Stimulated activated CD4-positive, alpha-beta T cell treated with anti-CD3 and anti-CD28 coated beads, Interleukin-12 subunit alpha, Interleukin-12 subunit beta, amount 100 ng/mL, for 24 hours (primary cell): ENCODE data around the gene ACOXL.
"Not testable (repeated sequence)": the region's sequence is repeated elsewhere in the genome, so short reads cannot be mapped to it uniquely, and the experiment has no call there.

Experiments
- DNase-seq, 2 experiments: peaks; one replicate each; pipeline ENCODE4 v3.0.0-alpha.2; 2020; ENCODE audit warnings: low read depth in 2 of 2

The ACOXL gene

DNA sequence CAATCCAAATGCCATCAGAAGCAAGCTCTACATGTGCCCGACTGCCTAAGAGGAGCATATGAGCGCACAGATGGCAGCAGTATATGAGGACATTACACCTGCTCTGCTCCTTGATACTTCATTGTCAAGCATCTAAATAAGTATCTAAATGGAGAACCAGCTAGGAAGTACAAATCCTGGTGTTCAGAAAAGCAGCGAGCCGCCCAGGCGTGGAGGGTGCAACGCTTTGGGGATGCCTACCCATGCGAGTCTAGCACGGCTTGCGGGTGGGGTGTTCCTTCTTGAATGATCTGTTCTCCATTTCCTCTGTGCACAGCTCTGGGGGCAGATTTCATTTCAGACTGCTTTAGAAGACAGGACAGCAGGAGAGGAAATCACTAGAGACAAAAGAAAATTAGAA, 325.3 kb downstream of the ACOXL start:
- no peak for DNase-seq

DNA sequence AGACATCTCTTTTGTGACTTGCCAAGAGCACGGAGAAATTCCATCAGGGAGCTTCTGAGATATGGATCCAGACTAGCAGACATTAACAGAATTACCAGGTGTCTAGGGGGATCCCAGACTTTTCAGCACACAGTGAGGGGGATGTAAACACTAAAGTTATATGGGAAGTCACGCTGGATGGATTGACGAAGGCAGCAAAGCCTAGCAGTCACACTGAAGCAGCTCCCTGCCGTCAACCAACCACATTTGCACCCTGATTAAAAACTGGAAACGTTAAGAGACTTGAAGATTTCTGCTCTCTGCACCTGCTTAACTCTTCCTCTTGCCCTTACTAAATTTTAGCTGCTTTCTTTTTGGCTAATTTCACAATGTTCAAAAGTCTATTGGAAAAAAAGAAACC, 325.9 kb downstream of the ACOXL start:
- no peak for DNase-seq

DNA sequence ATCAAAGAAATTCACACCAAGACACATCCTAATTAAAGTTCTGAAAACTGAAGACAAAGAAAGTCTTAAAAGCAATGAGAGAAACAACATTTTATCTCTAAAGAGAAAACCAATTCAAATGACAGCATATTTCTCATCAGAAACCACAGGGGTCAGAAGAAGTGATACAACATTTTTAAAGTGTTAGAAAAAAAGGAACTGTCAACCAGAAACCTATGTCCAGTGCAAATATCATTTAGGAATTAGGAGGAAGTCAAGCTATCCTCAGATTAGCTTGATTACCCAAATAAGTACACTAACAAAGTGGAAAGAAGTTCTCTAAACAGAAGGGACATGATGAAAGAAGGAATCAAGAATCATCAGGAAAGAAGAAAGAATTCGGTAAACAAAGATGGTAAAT, 328.8 kb downstream of the ACOXL start:
- no peak for DNase-seq

DNA sequence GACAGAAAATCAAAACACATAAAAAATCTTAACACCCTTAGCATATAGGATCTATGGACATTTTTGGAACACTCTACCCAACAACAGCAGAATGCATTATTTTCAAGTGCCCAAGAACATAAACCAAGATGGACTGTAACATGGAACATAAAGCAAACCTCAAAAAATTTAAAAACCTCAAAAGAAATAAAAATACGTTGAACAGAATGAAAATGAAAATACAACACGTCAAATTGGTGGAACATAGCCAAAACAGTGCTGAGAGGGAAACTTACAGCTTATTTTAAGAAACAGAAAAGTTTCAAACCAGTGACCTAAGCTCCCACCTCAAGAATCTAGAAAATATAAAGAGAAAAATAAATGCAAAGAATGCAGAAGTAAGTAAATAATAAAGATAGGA, 330.0 kb downstream of the ACOXL start:
- no peak for DNase-seq

DNA sequence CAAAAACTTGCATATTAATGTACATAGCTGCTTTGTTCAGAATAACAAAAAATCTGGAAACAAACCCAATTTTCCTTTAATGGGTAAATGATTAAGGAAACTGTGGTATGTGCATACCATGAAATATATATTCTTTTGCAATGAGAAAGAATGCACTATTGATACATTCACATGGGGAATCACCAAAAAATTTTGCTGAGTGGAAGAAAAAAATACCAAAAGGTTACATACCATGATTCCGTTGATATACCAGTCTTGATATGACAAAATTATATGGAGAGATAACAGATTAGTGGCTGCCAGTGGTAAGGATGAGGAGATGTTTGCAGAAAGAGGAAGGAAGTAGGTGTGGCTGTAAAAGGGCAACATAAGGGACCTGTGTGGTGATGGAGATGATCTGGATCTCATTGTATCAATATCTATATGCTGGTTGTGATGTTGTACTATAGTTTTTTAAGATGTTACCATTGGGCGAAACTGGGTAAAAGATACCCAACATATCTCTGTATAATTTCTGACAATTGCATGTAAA, 333.8 kb downstream of the ACOXL start:
- DNase-seq = no peak

DNA sequence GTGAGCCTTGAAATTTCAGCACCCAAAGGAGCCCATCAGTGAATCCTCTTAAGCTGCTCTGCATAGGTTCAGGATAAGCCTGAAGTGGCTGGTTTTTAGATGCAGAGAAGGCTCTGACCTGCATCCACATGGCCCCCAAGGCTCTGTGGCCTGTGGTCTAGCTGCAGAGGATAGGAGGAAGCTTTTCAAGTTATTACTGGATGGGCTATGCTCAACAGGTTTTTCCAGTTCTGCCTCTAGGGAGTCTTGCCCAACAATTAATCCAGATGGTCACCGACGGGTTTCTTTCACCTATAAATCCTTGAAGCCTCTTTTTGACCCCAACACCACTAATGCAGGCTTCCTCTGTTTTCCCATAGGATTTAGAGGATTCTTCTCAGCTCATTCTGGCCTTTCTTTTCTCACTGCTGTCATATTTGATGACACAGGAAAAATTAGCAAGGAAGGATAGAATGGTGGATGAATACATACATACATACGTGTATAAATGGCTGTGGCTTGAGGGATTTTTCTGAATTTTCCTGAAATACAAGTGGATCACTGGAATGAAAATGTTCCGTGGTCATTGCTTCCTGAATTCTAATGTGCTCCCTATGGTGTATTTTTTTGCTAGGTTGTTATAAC, 336.2 kb downstream of the ACOXL start:
- DNase-seq = no peak

DNA sequence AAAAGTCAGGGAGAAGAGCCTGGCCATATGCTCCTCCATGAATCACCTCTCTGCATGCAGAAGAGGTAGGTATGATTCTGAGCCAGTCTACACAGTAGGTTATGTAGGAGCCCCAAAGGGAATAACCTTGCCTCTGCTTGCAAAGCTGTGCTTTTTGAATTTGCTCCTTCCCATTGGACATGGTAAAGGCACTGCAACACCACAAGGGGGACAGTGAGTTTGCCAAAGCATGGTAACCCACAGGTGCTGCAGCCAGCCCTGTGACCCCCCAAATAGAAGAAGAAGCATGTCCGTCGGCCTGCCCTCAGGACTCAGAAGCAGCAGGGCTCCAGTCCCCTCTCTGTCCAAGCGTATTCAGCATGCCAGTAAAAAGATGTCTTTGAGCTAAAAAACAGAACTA, 337.3 kb downstream of the ACOXL start:
- DNase-seq = no peak

DNA sequence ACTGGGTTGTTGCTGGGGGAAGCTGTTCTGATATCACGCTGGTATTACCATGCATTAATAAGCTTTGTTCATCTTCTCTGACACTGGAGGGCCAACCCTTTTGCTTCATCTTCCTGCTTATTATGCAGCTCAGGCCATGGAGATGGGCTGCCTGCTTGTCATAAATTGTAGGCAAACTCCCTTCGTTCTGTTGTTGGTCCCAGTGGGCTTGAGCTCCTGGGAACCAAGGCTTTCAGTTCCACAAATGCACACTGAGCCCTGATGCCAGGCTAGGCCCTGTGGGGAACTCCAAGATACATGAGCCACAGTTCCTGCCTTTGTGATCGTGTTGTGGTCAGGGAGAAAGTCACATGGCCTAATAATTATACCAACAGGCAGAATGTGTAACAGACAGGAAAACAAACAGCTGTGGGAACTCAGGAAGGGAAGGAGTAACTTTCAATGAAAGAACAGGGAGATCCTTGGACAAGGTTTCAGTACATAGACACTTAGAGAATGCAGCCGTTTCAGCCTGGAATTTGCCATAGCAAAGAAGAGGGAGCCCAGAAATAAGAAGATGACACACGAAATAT, 339.3 kb downstream of the ACOXL start:
- DNase-seq = no peak

DNA sequence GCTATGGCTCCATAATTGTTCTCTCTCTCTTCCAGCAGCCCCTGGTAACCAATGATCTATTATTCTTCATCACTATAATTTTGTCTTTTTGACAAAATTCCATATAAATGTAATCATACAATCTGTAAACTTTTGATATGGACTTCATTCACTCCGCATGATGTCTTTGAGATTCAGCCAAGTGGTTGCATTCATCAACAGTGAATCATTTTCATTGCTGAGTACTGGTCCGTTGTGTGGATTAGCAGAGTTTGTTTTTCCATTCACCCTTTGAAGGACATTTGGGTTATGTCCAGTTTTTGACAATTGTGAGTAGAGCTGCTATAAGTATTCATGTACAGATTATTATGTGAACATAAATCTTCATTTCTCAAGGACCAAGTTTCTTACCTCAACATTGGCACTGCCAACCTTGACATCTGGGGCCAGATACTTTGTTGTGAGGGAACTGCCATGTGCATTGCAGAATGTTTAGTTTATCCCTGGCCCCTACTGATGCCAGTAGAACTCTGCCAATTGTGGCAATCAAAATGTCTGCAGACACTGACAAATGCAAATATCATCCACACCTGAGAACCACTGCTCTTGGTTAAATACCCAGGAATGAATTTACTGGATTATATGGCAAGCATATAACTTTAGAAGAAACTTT, 340.0 kb downstream of the ACOXL start:
- DNase-seq = no peak

DNA sequence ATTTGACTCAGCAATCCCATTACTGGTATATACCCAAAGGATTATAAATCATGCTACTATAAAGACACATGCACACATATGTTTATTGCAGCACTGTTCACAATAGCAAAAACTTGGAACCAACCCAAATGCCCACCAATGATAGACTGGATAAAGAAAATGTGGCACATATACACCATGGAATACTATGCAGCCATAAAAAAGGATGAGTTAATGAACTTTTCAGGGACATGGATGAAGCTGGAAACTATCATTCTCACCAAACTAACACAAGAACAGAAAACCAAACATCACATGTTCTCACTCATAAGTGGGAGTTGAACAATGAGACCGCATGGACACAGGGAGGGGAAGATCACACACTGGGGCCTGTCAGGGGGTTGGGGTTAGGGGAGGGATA, 350.3 kb downstream of the ACOXL start:
- DNase-seq = not testable (repeated sequence)

DNA sequence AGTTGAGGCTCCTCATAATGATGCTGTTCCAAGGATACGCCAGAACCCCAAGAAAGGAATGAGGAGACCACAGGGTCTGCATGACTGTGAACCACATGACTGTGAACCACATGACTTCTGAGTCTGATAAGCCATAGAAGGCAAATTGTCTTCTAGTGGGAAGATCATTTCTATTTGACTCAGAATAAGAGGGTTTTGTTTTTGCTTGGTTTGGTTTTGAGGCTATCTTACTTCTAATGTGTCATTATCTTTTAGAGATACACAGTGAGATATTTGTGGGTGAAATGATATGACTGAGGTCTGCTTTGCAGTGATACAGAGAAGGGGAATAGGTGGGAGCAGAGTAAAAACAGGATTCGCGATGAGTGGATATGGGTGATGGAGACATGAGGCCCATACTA, 359.4 kb downstream of the ACOXL start:
- DNase-seq = no peak

DNA sequence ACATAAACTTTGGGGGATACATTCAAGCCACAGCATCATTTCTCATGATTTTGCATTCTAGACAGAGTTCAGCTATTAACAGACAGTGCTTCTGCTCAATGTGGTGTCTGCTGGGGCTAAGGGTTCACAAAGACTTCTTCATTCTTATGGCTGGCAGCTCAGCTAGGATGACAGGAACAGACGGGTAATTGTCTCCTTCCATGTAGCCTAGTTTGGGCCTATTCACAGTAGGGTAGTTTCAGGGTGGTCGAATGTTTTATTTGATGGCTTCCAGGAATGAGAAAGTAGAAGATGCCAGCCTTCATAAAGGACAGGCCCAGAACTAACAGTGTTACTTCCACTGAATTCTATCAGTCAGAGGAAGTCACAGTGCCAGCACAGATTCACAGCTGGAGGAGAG, 362.3 kb downstream of the ACOXL start:
- no peak for DNase-seq

DNA sequence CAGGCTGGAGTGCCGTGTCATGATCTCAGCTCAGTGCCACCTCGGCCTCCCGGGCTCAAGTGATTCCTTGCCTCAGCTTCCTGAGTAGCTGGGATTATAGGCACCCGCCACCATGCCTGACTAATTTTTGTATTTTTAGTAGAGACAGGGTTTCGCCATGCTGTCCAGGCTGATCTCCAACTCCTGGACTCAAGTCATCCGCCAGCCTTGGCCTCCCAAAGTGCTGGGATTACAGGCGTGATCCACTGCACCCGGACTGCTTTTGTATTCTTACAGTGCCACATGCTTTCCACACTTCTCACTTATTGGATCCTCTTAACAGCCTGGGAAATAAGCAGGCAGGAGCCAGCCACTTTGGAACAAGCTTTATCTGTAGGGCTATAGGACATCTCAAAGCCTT, 363.1 kb downstream of the ACOXL start:
- DNase-seq = no peak

DNA sequence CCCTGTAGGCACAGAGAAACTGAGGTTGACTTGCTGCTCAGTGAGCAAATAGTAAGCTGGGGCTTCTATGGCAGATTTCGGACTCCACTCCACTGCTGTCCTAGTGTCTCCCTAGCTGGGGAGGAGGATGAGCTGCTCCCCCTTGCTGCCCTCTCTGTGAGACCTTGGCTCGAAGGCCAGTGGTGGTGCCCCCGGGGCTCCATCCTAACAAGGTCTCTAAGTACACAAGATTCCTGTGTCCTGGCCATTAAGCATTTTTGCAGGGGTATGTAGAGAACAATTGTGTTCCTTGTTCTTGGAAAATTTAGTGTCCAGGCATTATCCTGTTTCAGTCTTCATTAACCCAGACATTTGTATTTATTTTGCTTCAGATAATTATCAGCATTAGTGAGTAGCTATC, 367.0 kb downstream of the ACOXL start:
- no peak for DNase-seq

DNA sequence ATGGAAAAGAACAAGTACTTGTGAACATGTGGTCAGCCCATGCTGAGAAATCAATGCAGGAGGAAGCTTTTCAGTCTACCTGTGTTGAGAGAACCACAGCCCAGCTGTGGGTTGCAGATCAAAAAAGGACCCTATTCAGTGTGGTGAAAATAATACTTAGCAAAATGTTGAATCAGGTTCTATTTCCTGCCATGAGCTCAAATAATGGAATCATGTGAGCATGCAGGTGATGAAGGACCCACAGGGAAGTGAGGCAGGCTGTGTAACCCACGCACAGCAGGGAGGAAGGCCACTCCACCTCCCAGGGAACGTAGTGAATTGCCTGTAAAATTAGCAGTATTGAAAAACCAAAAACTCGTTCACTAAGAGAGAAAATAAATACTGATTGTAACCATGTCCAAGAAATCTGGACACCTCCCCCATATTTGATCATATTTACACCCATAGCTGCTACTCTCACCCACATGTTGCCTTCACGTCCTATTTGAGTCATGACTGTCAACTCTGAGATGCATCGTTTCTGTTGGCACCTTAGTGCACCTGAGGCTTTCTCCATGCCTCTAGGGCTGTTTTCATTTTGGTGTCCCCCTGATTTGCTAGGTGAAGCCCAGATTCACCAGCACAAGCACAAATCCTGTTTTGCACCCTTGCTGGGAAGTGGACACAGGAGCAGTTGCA, 367.9 kb downstream of the ACOXL start:
- DNase-seq = no peak

DNA sequence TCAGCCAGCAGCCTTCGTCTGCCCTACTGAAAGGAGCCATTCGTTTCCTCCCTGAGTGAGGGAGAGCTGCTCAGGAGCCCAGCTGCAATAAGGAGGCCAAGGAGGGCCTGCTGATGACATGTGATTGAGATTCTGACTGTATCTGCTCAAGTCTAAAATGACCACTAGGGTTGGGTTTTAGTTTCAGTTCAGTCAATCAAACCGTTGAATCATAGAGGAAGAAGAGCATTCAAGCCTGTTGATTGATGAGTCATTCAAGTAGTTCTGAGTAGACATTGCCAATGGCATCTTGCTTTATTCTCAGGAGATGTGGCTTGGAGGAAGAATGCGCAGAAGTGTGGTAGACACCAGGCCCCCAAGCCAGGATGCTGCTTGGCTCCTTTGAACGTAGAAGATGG, 368.4 kb downstream of the ACOXL start:
- no peak for DNase-seq

DNA sequence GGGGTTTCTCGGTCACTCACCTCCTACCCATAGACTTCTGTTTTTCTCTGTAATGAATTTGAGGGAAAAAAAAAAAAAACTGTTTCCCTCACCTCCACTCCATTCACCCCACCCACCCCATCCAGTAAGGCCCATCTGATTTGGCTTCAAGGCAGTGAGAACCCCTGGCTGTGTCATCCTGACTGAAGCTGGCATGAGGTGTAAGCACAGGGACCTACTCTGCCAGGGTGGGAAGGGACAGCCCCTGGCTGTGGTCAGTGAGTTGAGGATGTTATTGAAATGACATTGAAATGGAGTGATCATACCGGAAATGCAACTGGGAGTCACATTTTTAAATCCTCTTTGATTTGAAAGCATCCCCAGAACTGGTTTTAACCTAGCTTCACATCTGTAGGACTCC, 369.2 kb downstream of the ACOXL start:
- DNase-seq = no peak

DNA sequence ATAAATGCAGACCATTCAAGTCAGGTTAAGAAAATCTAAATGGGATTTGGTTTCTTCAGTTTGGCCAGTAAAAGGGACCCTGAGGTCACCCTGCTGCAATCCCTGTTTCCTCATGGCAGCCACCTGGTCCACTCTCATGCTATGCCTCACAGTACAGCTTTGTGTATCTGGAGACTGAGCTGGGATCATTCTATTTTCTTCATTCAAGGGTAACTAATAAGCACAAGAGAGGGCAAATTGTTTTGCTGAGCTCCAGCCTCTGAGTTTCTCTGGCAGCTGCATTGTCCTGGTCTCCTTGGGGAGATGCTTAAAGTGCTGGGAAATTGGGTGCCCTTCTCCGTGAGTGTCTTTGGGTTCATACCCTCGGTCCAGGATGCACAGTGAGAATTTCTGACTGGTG, 369.8 kb downstream of the ACOXL start:
- DNase-seq = no peak

DNA sequence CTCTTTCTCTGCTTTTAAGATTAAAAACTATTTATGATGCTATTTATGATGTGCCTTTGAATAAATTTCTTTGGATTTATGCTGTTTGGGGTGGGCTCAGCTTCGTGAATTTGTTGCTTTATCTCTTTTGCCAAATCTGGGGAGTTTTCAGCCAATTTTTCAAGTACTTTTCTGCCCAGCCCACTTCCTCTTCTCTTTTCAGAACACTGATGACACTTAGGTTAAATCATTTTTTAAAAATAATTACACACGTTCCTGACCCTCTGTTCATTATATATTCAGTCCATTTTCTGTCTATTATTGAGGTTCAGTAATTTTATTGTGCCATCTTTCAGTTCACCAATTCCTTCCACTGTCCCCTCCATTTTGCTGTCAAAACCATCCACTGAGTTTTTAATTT, 373.6 kb downstream of the ACOXL start:
- no peak for DNase-seq

DNA sequence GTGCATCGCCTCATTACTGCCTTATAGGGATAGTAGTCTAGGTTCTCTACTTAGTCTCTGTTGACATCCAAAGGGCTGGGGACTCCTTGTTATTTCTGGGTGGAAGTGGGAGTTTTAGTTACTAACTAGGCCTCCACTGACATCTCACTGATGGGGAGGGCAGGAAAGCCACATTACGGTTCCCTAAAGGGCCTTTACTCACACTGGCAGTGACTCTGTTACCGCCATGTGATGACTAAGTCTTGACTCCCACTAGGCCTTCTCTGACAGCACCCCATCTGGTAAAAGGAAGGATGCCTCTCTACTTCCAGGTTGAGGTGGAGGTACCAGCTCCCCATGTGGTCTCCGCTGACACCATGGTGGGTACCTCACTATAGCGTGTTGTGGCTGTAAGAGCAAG, 374.3 kb downstream of the ACOXL start:
- no peak for DNase-seq

DNA sequence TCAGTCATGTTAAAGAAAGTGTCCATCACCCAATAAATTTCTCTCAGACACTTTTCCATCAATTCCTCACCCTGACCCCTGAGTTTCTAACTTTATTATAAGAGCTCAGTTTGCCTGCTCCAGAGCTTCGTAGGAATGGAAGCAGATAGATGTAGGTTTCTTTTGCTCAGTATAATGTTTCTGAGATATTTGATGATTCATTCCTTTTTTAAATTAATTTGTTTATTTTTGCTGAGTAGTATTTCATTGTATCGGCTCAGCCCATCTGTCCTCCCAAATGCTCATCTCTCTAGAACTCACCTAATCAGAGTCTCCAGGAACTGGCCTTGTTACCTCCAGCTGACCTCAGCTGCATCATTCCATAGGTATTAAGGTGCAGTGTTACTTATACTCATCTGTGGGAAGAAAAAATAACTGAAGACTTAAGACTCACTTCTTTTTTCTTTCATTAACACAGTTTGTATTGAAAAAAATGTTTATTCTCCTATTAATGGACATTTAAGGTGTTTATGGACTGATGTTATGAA, 376.4 kb downstream of the ACOXL start:
- no peak for DNase-seq

DNA sequence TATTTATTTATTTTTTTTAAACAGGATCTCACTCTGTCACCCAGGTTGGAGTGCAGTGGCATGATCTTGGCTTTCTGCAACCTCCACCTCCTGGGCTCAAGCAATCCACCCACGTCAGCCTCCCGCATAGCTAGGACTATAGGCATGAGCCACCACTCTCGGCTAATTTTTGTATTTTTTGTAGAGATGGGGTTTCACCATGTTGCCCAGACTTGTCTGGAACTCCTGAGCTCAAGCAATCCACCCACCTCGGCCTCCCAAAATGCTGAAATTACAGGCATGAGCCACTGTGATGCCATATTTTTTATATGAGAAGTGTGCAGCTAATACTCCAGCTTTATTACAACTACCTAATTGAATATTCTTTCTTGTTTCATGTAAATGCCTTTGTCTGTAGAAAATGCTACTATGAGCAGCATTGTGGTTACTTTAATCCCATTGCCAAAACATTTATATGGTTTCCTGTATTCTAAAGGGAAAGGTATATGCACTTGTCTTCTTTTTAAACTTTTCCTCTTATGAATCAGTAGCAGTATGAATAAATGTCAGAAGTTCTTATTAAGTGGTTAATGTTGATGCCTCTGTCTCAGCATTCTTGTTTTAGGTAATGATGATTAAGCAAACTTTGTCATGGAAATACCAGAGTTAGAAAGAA, 378.9 kb downstream of the ACOXL start:
- no peak for DNase-seq
